Occipital lobe (tissue), 2 donors: ENCODE measurements around the gene HERPUD1. TPM values are rescaled to one million over a fixed set of nuclear protein-coding genes. Genes with fewer than 3 reads are reported as not detected.

ENCODE experiments used
- DNase-seq: peaks from one replicate; lab custom pipeline; 2025; lab: John Stamatoyannopoulos, UW
- total RNA-seq: library from RNA; depleted of rRNA; stranded (reverse); fragments of >200 nt; gene quantifications from one replicate; pipeline ENCODE4 v1.2.3, GENCODE V29; 2014

The HERPUD1 gene
- total RNA-seq, 1 donor from 2014 or later, result 49.8 TPM

DNA sequence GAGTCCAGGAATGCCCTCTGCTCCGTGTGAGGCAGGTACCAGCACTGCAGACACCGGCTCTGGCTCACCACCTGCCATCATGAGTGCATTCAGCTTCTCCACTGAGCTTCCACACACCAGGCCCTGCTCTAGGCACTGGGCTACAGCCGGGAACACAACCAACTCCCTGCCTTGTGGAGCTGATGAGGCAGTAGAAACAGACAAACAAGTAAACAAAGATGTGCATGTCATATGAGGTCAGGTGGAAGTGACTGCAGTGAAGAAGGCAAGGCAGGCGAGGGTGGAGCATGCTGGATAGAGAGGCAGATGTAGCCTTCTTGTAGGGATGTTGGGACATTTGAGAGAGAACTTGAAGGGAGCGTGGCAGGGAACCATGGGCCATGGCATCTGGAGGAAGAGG, 62.4 kb downstream of the HERPUD1 start:
- no peak for DNase-seq

Other genes starting within 250 kb of the HERPUD1 start
- gene MT1X, start 249.7 kb upstream of the HERPUD1 start, total RNA-seq, result 14.5 TPM
- gene NUP93, start 202.0 kb upstream of the HERPUD1 start, total RNA-seq, result 207 TPM
- not detected for gene SLC12A3, start 66.9 kb upstream of the HERPUD1 start, total RNA-seq
- gene CETP, start 29.8 kb downstream of the HERPUD1 start, total RNA-seq, result 0.62 TPM
- 2.0 TPM for gene NLRC5, start 57.4 kb downstream of the HERPUD1 start, total RNA-seq
- gene CPNE2, start 160.4 kb downstream of the HERPUD1 start, total RNA-seq, result 40.6 TPM